GM18858 (cell line): ENCODE results near the gene TNFAIP8L1.
"Not testable (repeated sequence)": the region's sequence is repeated elsewhere in the genome, so short reads cannot be mapped to it uniquely, and the experiment has no call there.

Experiments
- ATAC-seq: cut with Tn5 transposase; IDR thresholded peaks from one replicate; pipeline ENCODE4 v1.9.1; 2021; ENCODE audit not compliant: unreplicated experiment

TNFAIP8L1 gene

GRCh38 chr19:4638828-4639530 lies at the start of gene TNFAIP8L1:
Gene TNFAIP8L1, plus strand, starts transcription at chr19:4639516. Its CDS starts 12,354 bp downstream, at chr19:4651870.
- ATAC-seq: peak; percentile 53

- ATAC-seq: no peak
Measured at GRCh38 chr19:4589579-4590410, 49.5 kb upstream of the TNFAIP8L1 start.

GRCh38 chr19:4590559-4590958 lies 48.8 kb upstream of the TNFAIP8L1 start:
- ATAC-seq: no peak

GRCh38 chr19:4591320-4591719 lies 48.0 kb upstream of the TNFAIP8L1 start:
- no peak for ATAC-seq

- ATAC-seq: no peak
Measured at GRCh38 chr19:4592445-4592844, 46.9 kb upstream of the TNFAIP8L1 start.

GRCh38 chr19:4593409-4593851 lies 45.9 kb upstream of the TNFAIP8L1 start:
- ATAC-seq: no peak

- no peak for ATAC-seq
Measured at GRCh38 chr19:4594201-4594600, 45.1 kb upstream of the TNFAIP8L1 start.

GRCh38 chr19:4595158-4595557 lies 44.2 kb upstream of the TNFAIP8L1 start:
- ATAC-seq: not testable (repeated sequence)

GRCh38 chr19:4596033-4596904 lies 43.0 kb upstream of the TNFAIP8L1 start:
- no peak for ATAC-seq

GRCh38 chr19:4597278-4597974 lies 41.9 kb upstream of the TNFAIP8L1 start:
- ATAC-seq: no peak

GRCh38 chr19:4597975-4598671 lies 41.2 kb upstream of the TNFAIP8L1 start:
- ATAC-seq: no peak

GRCh38 chr19:4598712-4599111 lies 40.6 kb upstream of the TNFAIP8L1 start:
- ATAC-seq: no peak

GRCh38 chr19:4600082-4600481 lies 39.2 kb upstream of the TNFAIP8L1 start:
- no peak for ATAC-seq

- no peak for ATAC-seq
Measured at GRCh38 chr19:4600893-4601292, 38.4 kb upstream of the TNFAIP8L1 start.

- ATAC-seq: no peak
Measured at GRCh38 chr19:4602173-4602788, 37.0 kb upstream of the TNFAIP8L1 start.

GRCh38 chr19:4602915-4603314 lies 36.4 kb upstream of the TNFAIP8L1 start:
- no peak for ATAC-seq

GRCh38 chr19:4604912-4605311 lies 34.4 kb upstream of the TNFAIP8L1 start:
- ATAC-seq: no peak

- ATAC-seq: no peak
Measured at GRCh38 chr19:4606181-4606580, 33.1 kb upstream of the TNFAIP8L1 start.

GRCh38 chr19:4606921-4607678 lies 32.2 kb upstream of the TNFAIP8L1 start:
- ATAC-seq: no peak
